Testis (tissue), 3 donors: ENCODE results near the gene KIF6. TPM values are rescaled to one million over a fixed set of nuclear protein-coding genes. Genes with fewer than 3 reads are reported as not detected.

ENCODE experiments used
- DNase-seq: peaks from one replicate; pipeline ENCODE4 v3.0.0-alpha.2; 2019
- H3K27ac ChIP-seq, 2 donors: fragments of 200-600 bp; sonication (generic); one replicate each; pipeline ENCODE4 v1.5.1; 2019
- H3K27me3 ChIP-seq: fragments of 200-600 bp; sonication (generic); one replicate; pipeline ENCODE4 v1.5.1; 2019
- H3K36me3 ChIP-seq: fragments of 200-600 bp; sonication (generic); one replicate; pipeline ENCODE4 v1.5.1; 2017; ENCODE audit warnings: low read depth; ENCODE audit errors: missing control alignments
- H3K4me1 ChIP-seq: fragments of 200-600 bp; sonication (generic); one replicate; pipeline ENCODE4 v1.5.1; 2019
- H3K4me3 ChIP-seq, 2 donors: fragments of 200-600 bp; sonication (generic); one replicate each; pipeline ENCODE4 v1.5.1; 2017 to 2019
- H3K9me3 ChIP-seq: fragments of 200-600 bp; sonication (generic); one replicate; pipeline ENCODE4 v1.5.1; 2017
- POLR2A ChIP-seq: fragments of 450-650 bp; IDR thresholded peaks from one replicate; pipeline ENCODE4 v1.6.1; 2017; ENCODE audit warnings: antibody characterized with exemption, mild to moderate bottlenecking, moderate library complexity
- WGBS, 2 donors: methylation state at CpG; one replicate each; pipeline ENCODE4 v1.1.5; 2018; 5-methylcytosine and 5-hydroxymethylcytosine counted together
- intact Hi-C: fragments of 100-400 bp; cut with DNase I; formaldehyde crosslinking; loops from one replicate; pipeline ENCODE4 v1.15.1; 2023; ENCODE audit warnings: low total_unique reads
- polyA plus RNA-seq: library from polyadenylated mRNA; stranded (reverse); fragments of 350-450 nt; fragmentation: Illumina TruSeq; extraction: RNeasy Lipid Tissue Mini Kit (QIAGEN cat#74804); gene quantifications from one replicate; pipeline ENCODE4 v1.2.3, GENCODE V29; 2014; ENCODE audit warnings: low read depth, low replicate concordance; ENCODE audit not compliant: insufficient read depth
- total RNA-seq, 2 donors: library from RNA; depleted of rRNA; stranded (reverse); fragments of >200 nt; gene quantifications; one replicate each; pipeline ENCODE4 v1.2.3, GENCODE V29; 2016
- TF ChIP-seq, protein P1 (sequence below), 3 experiments: fragments of 450-650 bp in 2 of 3; fragments of 200-600 bp in 1 of 3; sonication (generic) in 1 of 3; IDR thresholded peaks; one replicate each; pipeline ENCODE4 v1.5.1; 2016 to 2019; ENCODE audit warnings: antibody characterized with exemption in 3 of 3, mild to moderate bottlenecking in 2 of 3, moderate library complexity in 1 of 3

Gene KIF6
- total and polyA plus RNA-seq, 3 donors from 2014 or later = 4.2 to 12.0 (median 6.3) TPM

DNA sequence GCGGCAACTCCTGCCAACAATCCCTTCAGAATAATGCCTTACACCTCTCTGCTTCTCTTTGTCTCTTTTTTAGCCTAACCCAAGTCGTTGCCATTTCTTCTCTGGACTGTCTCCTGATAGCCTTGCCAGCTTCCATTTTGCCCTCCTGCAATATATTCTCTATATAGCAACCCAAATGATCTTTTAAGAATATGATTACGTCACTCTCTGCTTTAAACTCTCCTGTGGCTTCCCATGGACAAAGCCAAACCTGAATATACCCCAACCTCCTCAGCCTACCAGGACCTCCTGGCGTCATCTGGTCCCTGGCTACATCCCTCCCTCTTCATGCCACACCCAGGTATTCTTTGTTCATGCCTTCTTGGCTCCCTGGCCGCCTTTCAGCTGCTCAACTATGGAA lies 276.2 kb downstream of the KIF6 start:
- intact Hi-C loops = no loop called here
- H3K4me1 ChIP-seq = no peaks in the 10 kb centered on the region
- no peaks in the 10 kb centered on the region for H3K36me3 ChIP-seq
- no peak overlapping the region for H3K27ac ChIP-seq
- H3K27me3 ChIP-seq = no peaks in the 10 kb centered on the region
- H3K9me3 ChIP-seq = no peaks in the 10 kb centered on the region
- no peak for DNase-seq
- no peak for TF ChIP-seq POLR2A
- TF ChIP-seq, protein P1, sequence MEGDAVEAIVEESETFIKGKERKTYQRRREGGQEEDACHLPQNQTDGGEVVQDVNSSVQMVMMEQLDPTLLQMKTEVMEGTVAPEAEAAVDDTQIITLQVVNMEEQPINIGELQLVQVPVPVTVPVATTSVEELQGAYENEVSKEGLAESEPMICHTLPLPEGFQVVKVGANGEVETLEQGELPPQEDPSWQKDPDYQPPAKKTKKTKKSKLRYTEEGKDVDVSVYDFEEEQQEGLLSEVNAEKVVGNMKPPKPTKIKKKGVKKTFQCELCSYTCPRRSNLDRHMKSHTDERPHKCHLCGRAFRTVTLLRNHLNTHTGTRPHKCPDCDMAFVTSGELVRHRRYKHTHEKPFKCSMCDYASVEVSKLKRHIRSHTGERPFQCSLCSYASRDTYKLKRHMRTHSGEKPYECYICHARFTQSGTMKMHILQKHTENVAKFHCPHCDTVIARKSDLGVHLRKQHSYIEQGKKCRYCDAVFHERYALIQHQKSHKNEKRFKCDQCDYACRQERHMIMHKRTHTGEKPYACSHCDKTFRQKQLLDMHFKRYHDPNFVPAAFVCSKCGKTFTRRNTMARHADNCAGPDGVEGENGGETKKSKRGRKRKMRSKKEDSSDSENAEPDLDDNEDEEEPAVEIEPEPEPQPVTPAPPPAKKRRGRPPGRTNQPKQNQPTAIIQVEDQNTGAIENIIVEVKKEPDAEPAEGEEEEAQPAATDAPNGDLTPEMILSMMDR (IDR thresholded peaks at IDR 0.05) = no peak
- 84 to 93% methylated on average over 5 of the region's 5 CpGs for WGBS, 2 donors
- H3K4me3 ChIP-seq = no peak overlapping the region

DNA sequence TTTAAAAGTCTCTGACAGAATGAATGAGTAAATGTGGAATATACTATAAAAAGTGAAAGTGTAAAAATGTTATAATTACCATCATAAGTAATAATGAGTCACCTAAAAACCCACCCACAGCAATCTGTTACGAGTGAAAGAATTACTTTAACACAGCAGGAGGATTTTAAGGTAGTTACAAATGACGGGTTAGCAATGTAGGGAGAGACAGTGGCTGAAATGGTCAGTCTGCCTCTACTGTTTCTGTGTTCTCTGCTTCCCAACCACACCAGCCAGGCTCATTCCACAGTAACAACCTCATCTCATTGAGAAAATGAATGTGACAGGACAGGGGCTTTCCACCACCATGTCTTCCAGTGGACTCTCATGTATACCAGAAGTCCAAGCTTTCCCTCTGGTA lies 278.3 kb downstream of the KIF6 start:
- TF ChIP-seq, protein P1 (IDR thresholded peaks at IDR 0.05) = no peak
- no peak for TF ChIP-seq POLR2A
- Histone ChIP-seq H3K27me3 (no peaks in the 10 kb centered on the region), H3K27ac (no peak overlapping the region), H3K4me1 (no peaks in the 10 kb centered on the region), H3K4me3 (no peak overlapping the region), H3K36me3 (no peaks in the 10 kb centered on the region), H3K9me3 (no peaks in the 10 kb centered on the region)
- no peak for DNase-seq
- 70 to 92% methylated on average over 2 of the region's 2 CpGs for WGBS, 2 donors
- intact Hi-C loops = no loop called here

DNA sequence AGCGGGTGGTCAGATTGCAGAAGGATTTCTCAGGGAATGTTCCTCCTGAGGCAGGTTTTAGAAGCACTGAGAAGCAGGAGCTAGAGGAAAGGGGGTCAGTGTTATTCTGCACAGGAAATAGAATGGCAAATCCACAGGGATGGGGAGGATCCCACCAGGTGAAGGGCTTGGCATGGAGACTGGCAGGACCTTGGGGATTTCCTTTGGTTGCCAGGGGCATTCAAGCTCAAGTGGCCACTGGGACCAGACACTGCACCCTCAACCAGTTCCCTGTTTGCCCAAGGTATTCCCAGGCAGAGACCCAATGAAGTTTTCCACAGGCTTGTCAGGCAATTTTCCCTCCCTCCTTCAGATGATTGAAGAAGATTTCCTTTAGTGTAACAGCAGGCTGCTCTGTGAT lies 279.5 kb downstream of the KIF6 start:
- H3K4me3 ChIP-seq = no peak overlapping the region
- no peaks in the 10 kb centered on the region for H3K36me3 ChIP-seq
- WGBS, 2 donors = 86 to 96% methylated on average over 1 of the region's 1 CpG
- no peaks in the 10 kb centered on the region for H3K9me3 ChIP-seq
- intact Hi-C loops = no loop called here
- no peak for TF ChIP-seq POLR2A
- TF ChIP-seq, protein P1 (IDR thresholded peaks at IDR 0.05) = no peak
- no peak for DNase-seq
- H3K27ac ChIP-seq = no peak overlapping the region
- H3K27me3 ChIP-seq = no peaks in the 10 kb centered on the region
- H3K4me1 ChIP-seq = no peaks in the 10 kb centered on the region

DNA sequence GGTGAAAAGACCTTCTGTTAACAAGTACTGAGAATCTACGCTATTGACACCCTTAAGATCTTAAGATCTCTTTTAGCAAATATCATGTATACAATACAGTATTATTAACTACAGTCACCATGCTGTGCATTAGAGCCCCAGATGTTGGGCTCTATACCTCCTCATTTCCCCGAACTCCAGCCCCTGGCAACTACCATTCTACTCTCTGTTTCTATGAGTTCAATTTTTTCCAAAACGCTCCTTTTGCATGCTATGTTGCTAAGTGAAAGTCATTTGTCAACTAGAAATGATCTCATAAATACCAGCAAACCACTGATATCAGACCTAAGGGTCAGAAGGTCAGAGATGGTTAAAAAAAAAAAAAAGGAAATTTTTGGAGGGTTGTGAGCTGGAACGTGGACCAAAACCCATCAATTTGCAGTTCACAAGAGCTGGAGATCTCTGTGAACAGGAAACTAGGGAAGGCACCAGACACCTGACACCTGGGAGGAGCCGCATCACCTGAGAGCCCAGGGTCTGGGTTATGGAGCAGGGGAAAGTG lies 280.7 kb downstream of the KIF6 start:
- Histone ChIP-seq H3K4me3 (no peak overlapping the region), H3K27me3 (no peaks in the 10 kb centered on the region), H3K36me3 (no peaks in the 10 kb centered on the region), H3K9me3 (no peaks in the 10 kb centered on the region), H3K4me1 (no peaks in the 10 kb centered on the region), H3K27ac (no peak overlapping the region)
- TF ChIP-seq, protein P1 (IDR thresholded peaks at IDR 0.05) = no peak
- TF ChIP-seq POLR2A = no peak
- no peak for DNase-seq
- WGBS, 2 donors = 92 to 95% methylated on average over 5 of the region's 5 CpGs
- intact Hi-C loops = no loop called here

GRCh38 chr6:39441986-39442385 lies 283.2 kb downstream of the KIF6 start:
- 89 to 94% methylated on average over 4 of the region's 4 CpGs for WGBS, 2 donors
- H3K27ac ChIP-seq = no peak overlapping the region
- no peaks in the 10 kb centered on the region for H3K9me3 ChIP-seq
- no peak overlapping the region for H3K4me3 ChIP-seq
- TF ChIP-seq POLR2A = no peak
- TF ChIP-seq, protein P1 (IDR thresholded peaks at IDR 0.05) = no peak
- H3K36me3 ChIP-seq = no peaks in the 10 kb centered on the region
- no peaks in the 10 kb centered on the region for H3K4me1 ChIP-seq
- intact Hi-C loops = no loop called here
- H3K27me3 ChIP-seq = no peaks in the 10 kb centered on the region
- no peak for DNase-seq
